Activated T-helper 17 cell treated with anti-CD3 and anti-CD28 coated beads, Interleukin-2, amount 50 U/mL, for 72 hours (primary cell): ENCODE results near the gene MICU1. TPM values are rescaled to one million over a fixed set of nuclear protein-coding genes. Genes with fewer than 3 reads are reported as not detected.
A peak's percentile ranks its signal among the peaks of the same experiment; 100 is the strongest.

ENCODE experiments used
- ATAC-seq: fragments of 150-1000 bp; cut with Tn5 transposase; replicated peaks from 2 replicates; pipeline ENCODE4 v1.10.0; 2021; ENCODE audit warnings: mild to moderate bottlenecking, moderate library complexity
- H3K27ac Mint-ChIP-seq: one replicate; pipeline ENCODE4 v1.8.0; 2022; ENCODE audit warnings: mixed read lengths
- H3K27me3 Mint-ChIP-seq: one replicate; pipeline ENCODE4 v1.8.0; 2022; ENCODE audit warnings: mixed read lengths
- H3K36me3 Mint-ChIP-seq: one replicate; pipeline ENCODE4 v1.8.0; 2022; ENCODE audit warnings: low read depth, mild to moderate bottlenecking, mixed read lengths
- H3K4me1 Mint-ChIP-seq: one replicate; pipeline ENCODE4 v1.8.0; 2022; ENCODE audit warnings: mixed read lengths
- H3K4me3 Mint-ChIP-seq: one replicate; pipeline ENCODE4 v1.8.0; 2022; ENCODE audit warnings: mild to moderate bottlenecking, mixed read lengths
- H3K9me3 Mint-ChIP-seq: one replicate; pipeline ENCODE4 v1.8.0; 2022; ENCODE audit warnings: mixed read lengths
- total RNA-seq, 2 donors: library from RNA; stranded (reverse); gene quantifications; one replicate each; pipeline ENCODE4 v1.2.3, GENCODE V29; 2022

MICU1 gene
- total RNA-seq, 2 donors from 2014 or later: 31.4 to 36.6 TPM

DNA sequence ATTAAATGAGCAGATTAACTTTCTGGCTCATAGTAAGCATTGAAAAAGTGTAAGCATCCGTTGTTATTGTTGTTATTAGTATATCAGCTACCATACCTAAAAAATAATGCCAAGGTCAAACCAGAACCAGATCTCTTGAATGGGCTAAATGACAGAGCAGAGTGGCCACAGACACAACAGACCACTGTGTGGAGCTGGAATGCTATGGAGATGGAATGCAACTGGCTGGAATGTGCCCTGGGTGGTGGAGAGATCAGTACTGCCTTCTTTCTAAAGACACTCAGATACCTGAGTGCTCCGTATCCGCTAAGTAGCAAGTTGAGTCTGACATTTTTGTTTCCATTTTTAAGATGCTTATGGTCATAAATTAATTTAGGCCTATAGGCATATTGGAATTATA, 250.7 kb downstream of the MICU1 start:
- no peaks in the 10 kb centered on the region for H3K36me3 Mint-ChIP-seq
- peaks cover 12% of the 10 kb centered on the region for H3K4me1 Mint-ChIP-seq
- no peak overlapping the region for H3K4me3 Mint-ChIP-seq
- H3K27me3 Mint-ChIP-seq: no peaks in the 10 kb centered on the region
- no peaks in the 10 kb centered on the region for H3K9me3 Mint-ChIP-seq
- H3K27ac Mint-ChIP-seq: no peak overlapping the region
- no peak for ATAC-seq

GRCh38 chr10:72370201-72370722, 255.6 kb downstream of the MICU1 start:
- peak overlapping the region; percentile 83 for H3K27ac Mint-ChIP-seq

GRCh38 chr10:72367301-72367960, 258.4 kb downstream of the MICU1 start:
- peaks cover 28% of the 10 kb centered on the region for H3K4me1 Mint-ChIP-seq
- H3K4me3 Mint-ChIP-seq: no peak overlapping the region
- H3K27me3 Mint-ChIP-seq: no peaks in the 10 kb centered on the region

More at GRCh38 chr10:72370201-72370722, 255.6 kb downstream of the MICU1 start:
- Mint-ChIP-seq H3K4me1 (peaks cover 20% of the 10 kb centered on the region), H3K27me3 (no peaks in the 10 kb centered on the region), H3K36me3 (no peaks in the 10 kb centered on the region), H3K4me3 (peak overlapping the region; percentile 50), H3K9me3 (no peaks in the 10 kb centered on the region)
- ATAC-seq: peak; percentile 94

GRCh38 chr10:72365106-72365895, 260.6 kb downstream of the MICU1 start:
- Mint-ChIP-seq H3K9me3 (no peaks in the 10 kb centered on the region), H3K4me3 (peak overlapping the region; percentile 57), H3K36me3 (no peaks in the 10 kb centered on the region), H3K27me3 (no peaks in the 10 kb centered on the region), H3K4me1 (peaks cover 26% of the 10 kb centered on the region), H3K27ac (peak overlapping the region; percentile 74)
- ATAC-seq: no peak

More at GRCh38 chr10:72367301-72367960, 258.4 kb downstream of the MICU1 start:
- ATAC-seq: no peak
- Mint-ChIP-seq H3K36me3 (no peaks in the 10 kb centered on the region), H3K9me3 (no peaks in the 10 kb centered on the region), H3K27ac (no peak overlapping the region)

GRCh38 chr10:72364239-72364777, 261.6 kb downstream of the MICU1 start:
- H3K27me3 Mint-ChIP-seq: no peaks in the 10 kb centered on the region
- peak overlapping the region; percentile 57 for H3K4me3 Mint-ChIP-seq
- H3K9me3 Mint-ChIP-seq: no peaks in the 10 kb centered on the region
- H3K4me1 Mint-ChIP-seq: peaks cover 23% of the 10 kb centered on the region
- H3K36me3 Mint-ChIP-seq: no peaks in the 10 kb centered on the region
- ATAC-seq: peak; percentile 99
- peak overlapping the region; percentile 74 for H3K27ac Mint-ChIP-seq

DNA sequence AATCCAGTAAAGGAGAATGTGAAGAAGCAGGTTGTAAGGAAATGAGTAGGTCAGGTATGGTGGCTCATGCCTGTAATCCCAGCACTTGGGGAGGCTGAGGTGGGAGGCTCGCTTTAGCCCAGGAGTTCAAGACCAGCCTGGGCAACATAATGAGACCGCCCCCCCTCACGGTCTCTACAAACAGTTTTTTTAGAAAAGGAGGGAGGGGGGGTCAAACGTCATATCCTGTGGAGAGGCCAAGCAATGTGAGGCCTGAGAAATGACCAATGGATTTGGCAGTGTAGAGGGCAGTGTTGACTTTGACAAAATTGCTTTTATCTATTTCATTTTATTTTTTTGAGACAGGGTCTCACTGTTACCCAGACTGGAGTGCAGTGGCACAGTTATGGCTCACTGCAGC, 268.9 kb downstream of the MICU1 start:
- H3K36me3 Mint-ChIP-seq: peaks cover 29% of the 10 kb centered on the region
- no peak overlapping the region for H3K27ac Mint-ChIP-seq
- ATAC-seq: no peak
- H3K27me3 Mint-ChIP-seq: no peaks in the 10 kb centered on the region
- peaks cover 16% of the 10 kb centered on the region for H3K4me1 Mint-ChIP-seq
- H3K9me3 Mint-ChIP-seq: no peaks in the 10 kb centered on the region
- no peak overlapping the region for H3K4me3 Mint-ChIP-seq

DNA sequence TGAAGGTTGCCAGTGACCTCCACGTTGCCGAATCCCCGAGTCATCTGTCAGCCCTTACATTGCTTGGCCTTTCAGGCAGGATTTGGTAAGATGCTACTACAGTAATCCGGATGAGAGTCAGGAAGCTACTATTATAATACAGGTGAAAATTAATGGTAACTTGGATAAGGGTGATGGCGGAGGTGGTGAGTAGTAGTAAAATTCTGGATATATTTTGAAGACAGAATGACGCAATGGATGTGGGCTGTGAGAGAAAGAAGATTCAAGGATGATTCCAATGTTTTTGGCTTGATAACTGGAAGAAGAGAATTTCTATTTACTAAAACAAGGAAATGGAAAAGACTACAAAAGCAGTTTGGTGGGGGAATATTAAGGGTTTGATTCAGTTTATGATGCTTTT, 269.8 kb downstream of the MICU1 start:
- peaks cover 38% of the 10 kb centered on the region for H3K36me3 Mint-ChIP-seq
- no peaks in the 10 kb centered on the region for H3K9me3 Mint-ChIP-seq
- no peak overlapping the region for H3K4me3 Mint-ChIP-seq
- no peaks in the 10 kb centered on the region for H3K27me3 Mint-ChIP-seq
- no peak overlapping the region for H3K27ac Mint-ChIP-seq
- no peak for ATAC-seq
- peaks cover 18% of the 10 kb centered on the region for H3K4me1 Mint-ChIP-seq

DNA sequence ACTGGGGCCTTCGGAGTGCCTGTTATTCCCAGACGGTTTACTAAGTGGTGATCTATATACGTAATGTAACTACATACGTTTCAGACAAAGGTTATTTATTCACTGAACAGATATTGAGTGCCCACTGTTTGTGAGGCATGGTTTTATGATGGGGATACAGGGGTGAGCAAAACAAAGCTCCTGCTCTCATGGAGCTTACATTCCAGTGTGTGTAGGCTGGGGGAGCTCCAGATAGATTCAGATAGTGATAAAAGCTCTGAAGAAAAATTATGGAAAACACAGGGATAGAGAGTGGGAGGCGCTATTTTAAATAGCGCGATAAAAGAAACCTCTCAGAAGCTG, 270.7 kb downstream of the MICU1 start:
- Mint-ChIP-seq H3K27me3 (no peaks in the 10 kb centered on the region), H3K9me3 (no peaks in the 10 kb centered on the region), H3K4me1 (peaks cover 18% of the 10 kb centered on the region), H3K36me3 (peaks cover 44% of the 10 kb centered on the region), H3K4me3 (peak overlapping the region; percentile 90), H3K27ac (peak overlapping the region; percentile 95)
- ATAC-seq: no peak

DNA sequence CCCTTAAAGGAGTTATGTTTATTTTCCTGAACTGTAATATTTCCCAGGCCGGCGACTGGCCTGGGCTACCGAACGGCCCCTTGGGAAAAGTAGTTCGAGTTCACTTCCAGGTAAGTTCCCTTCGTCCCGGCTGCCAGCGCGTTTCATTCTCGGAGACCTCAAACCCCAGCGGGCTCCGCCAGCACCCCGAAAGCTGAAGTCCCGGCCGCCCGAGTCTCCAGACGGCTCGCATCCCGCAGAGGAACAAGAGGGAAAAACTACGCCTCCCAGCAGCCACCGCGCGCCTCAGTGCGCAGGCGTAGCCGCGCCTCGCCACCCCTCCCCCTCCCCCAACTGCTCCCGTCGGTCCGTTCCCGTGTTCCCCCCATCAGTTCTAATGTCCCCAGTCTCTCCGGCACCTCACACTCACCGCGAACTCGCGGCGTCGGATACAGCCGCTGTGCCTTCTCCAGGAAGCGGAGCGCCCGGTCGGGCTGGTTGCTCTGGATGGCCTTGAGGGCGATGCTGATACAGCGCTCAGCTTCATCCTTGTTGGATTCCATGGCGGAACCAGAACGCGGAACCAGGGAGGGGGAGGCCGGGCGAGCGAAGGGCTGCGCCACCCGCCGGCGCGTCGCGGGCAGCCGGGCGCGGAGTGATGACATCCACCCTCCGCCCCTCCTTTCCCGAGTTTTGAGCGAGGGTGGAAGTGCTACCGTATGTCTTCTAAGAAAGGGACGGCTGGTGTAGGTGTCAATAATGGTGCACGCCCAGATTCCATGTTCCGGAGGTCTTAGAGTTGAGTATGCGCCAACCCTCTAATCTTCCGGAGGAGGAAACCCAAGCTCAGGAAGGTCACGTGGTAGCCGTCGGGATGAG, 271.3 kb downstream of the MICU1 start, which contains the start of gene DNAJB12:
DNAJB12 (minus strand) TSS at position 564 of the 858 bp plus-strand sequence; CDS start at position 542, 22 bp downstream.
- Mint-ChIP-seq H3K27me3 (no peaks in the 10 kb centered on the region), H3K4me1 (peaks cover 18% of the 10 kb centered on the region), H3K9me3 (no peaks in the 10 kb centered on the region), H3K4me3 (peak within 1 kb of the TSS; percentile 90), H3K27ac (peak within 1 kb of the TSS; percentile 95), H3K36me3 (peaks cover 50% of the 10 kb centered on the region)
- peak; percentile 85 for ATAC-seq

- Mint-ChIP-seq H3K4me3 (peak overlapping the region; percentile 90), H3K9me3 (no peaks in the 10 kb centered on the region), H3K27ac (peak overlapping the region; percentile 95), H3K27me3 (no peaks in the 10 kb centered on the region), H3K36me3 (peaks cover 56% of the 10 kb centered on the region), H3K4me1 (peaks cover 22% of the 10 kb centered on the region)
- ATAC-seq: no peak
Measured at GRCh38 chr10:72353965-72354355, 271.9 kb downstream of the MICU1 start.

DNA sequence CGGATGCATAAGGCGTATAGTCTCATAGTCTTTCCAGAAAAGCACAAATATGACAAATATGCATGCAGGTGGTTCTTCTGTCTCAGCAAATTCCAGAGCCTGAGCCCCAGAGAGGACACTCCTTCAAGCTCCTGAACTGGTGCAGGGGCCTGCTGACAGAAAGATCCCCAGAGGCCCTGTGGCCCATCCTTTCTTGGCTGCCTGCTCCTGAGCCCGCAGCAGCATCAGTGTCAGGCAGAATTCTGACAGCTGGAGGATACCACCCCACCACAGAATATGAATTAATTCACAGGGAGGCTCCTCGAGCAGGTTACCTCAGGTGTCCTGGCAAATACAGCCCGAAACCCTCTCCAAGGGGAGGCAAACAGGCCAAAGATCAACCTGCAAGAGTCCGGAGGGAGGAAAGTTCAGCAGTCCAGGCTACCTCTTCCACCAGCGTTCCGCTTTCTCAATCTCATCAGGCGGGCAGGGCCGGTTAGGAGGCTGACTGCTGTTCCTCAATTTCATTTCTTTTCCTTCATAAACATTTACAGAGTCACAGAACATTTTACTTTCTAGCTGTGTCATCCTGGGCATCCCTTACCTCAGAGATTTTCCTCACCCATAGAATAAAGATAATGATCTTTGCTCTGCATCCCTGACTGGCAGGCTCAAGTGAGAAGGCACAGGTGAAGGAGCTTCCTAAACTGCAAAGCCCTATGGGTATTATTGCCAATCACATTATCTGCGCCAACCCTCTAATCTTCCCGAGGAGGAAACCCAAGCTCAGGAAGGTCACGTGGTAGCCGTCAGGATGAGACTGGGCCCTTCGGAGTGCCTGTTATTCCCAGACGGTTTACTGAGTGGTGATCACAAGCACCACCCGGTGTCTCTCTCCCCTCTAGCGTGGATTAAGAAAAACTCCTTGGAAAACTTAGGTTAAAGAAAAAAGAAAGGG, 272.6 kb downstream of the MICU1 start:
- peak overlapping the region; percentile 95 for H3K27ac Mint-ChIP-seq
- H3K4me3 Mint-ChIP-seq: peak overlapping the region; percentile 90
- peaks cover 24% of the 10 kb centered on the region for H3K4me1 Mint-ChIP-seq
- H3K9me3 Mint-ChIP-seq: no peaks in the 10 kb centered on the region
- peaks cover 61% of the 10 kb centered on the region for H3K36me3 Mint-ChIP-seq
- ATAC-seq: no peak
- no peaks in the 10 kb centered on the region for H3K27me3 Mint-ChIP-seq

DNA sequence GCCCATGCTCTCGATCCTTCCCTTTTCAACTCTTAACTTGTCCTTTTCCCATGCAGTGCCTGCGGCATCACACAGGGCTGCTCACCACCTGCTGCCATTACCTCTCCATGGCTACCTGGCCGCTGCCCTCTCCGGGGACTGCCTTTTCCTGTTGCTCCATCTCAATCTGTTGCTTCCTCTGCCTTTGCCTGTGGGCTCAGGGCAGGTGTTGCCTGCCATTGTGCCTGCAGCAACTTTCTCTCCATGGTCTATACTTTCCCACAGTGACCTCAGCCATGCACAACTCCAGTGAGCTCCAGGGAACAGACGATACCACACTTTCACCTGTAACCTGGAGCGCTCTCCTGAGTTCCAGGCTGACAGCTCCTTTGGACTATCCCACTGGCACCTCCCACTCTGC, 274.4 kb downstream of the MICU1 start:
- ATAC-seq: no peak
- no peak overlapping the region for H3K4me3 Mint-ChIP-seq
- H3K27me3 Mint-ChIP-seq: no peaks in the 10 kb centered on the region
- peaks cover 61% of the 10 kb centered on the region for H3K36me3 Mint-ChIP-seq
- H3K4me1 Mint-ChIP-seq: peaks cover 24% of the 10 kb centered on the region
- H3K27ac Mint-ChIP-seq: peak overlapping the region; percentile 2
- H3K9me3 Mint-ChIP-seq: no peaks in the 10 kb centered on the region

GRCh38 chr10:72349438-72349837, 276.4 kb downstream of the MICU1 start:
- Mint-ChIP-seq H3K36me3 (peaks cover 55% of the 10 kb centered on the region), H3K27ac (peak overlapping the region; percentile 49), H3K4me1 (peaks cover 18% of the 10 kb centered on the region), H3K4me3 (no peak overlapping the region), H3K9me3 (no peaks in the 10 kb centered on the region), H3K27me3 (no peaks in the 10 kb centered on the region)
- ATAC-seq: no peak
